CD8-positive, alpha-beta memory T cell (primary cell): ENCODE results near the gene AGBL4. TPM values are rescaled to one million over a fixed set of nuclear protein-coding genes. Genes with fewer than 3 reads are reported as not detected.
"Not testable (repeated sequence)": the region's sequence is repeated elsewhere in the genome, so short reads cannot be mapped to it uniquely, and the experiment has no call there.

ENCODE experiments used
- CTCF ChIA-PET: fragments of 350-600 bp; sonication (Branson Sonifier 250); formaldehyde crosslinking; loops from one replicate; lab custom pipeline; 2021; ENCODE audit warnings: antibody characterized with exemption; lab: Charles Lee
- POLR2A ChIA-PET: fragments of 350-600 bp; sonication (Branson Sonifier 250); formaldehyde crosslinking; loops from one replicate; lab custom pipeline; 2021; ENCODE audit warnings: antibody characterized with exemption; lab: Charles Lee
- DNase-seq, 5 donors: peaks; one replicate each; pipeline versions ENCODE4 v3.0.0 to v3.0.0-alpha.2; 2020 to 2022; ENCODE audit warnings: mixed read lengths in 1 of 5
- H3K27ac ChIP-seq: one replicate; pipeline ENCODE4 v1.7.0; 2013; ENCODE audit warnings: low read depth, mild to moderate bottlenecking, low read length, moderate library complexity
- H3K27me3 ChIP-seq: 2 replicates; pipeline ENCODE4 v1.7.0; 2013; ENCODE audit warnings: low read length, mild to moderate bottlenecking; ENCODE audit not compliant: insufficient read depth, poor library complexity, severe bottlenecking
- H3K36me3 ChIP-seq: 2 replicates; pipeline ENCODE4 v1.7.0; 2013; ENCODE audit warnings: mild to moderate bottlenecking, low read length, moderate library complexity; ENCODE audit not compliant: insufficient read depth
- H3K4me1 ChIP-seq: 2 replicates; pipeline ENCODE4 v1.7.0; 2013; ENCODE audit warnings: mild to moderate bottlenecking, low read length, moderate library complexity; ENCODE audit not compliant: insufficient read depth
- H3K4me3 ChIP-seq: 2 replicates; pipeline ENCODE4 v1.7.0; 2013; ENCODE audit warnings: mild to moderate bottlenecking, low read length
- H3K9me3 ChIP-seq: 2 replicates; pipeline ENCODE4 v1.7.0; 2013; ENCODE audit warnings: mild to moderate bottlenecking, low read length
- H3K27ac Mint-ChIP-seq, 8 donors: one replicate each; pipeline ENCODE4 v1.8.0; 2020 to 2021; ENCODE audit warnings: mixed read lengths in 8 of 8, mild to moderate bottlenecking in 6 of 8, inconsistent platforms in 3 of 8, moderate library complexity in 3 of 8
- H3K27me3 Mint-ChIP-seq, 2 donors: one replicate each; pipeline ENCODE4 v1.8.0; 2020 to 2021; ENCODE audit warnings: mixed read lengths in 2 of 2, mild to moderate bottlenecking in 1 of 2, moderate library complexity in 1 of 2
- H3K36me3 Mint-ChIP-seq, 3 donors: one replicate each; pipeline ENCODE4 v1.8.0; 2020 to 2021; ENCODE audit warnings: mixed read lengths in 3 of 3, inconsistent platforms in 1 of 3, mild to moderate bottlenecking in 1 of 3
- H3K4me1 Mint-ChIP-seq, 3 donors: one replicate each; pipeline ENCODE4 v1.8.0; 2020 to 2021; ENCODE audit warnings: mixed read lengths in 3 of 3, inconsistent platforms in 1 of 3, mild to moderate bottlenecking in 1 of 3
- H3K4me3 Mint-ChIP-seq, 7 donors: one replicate each; pipeline ENCODE4 v1.8.0; 2020 to 2021; ENCODE audit warnings: mixed read lengths in 7 of 7, mild to moderate bottlenecking in 6 of 7, moderate library complexity in 4 of 7, inconsistent platforms in 2 of 7
- H3K9me3 Mint-ChIP-seq, 5 donors: one replicate each; pipeline ENCODE4 v1.8.0; 2020 to 2022; ENCODE audit warnings: mixed read lengths in 5 of 5, mild to moderate bottlenecking in 3 of 5, moderate library complexity in 2 of 5, inconsistent platforms in 1 of 5
- polyA plus RNA-seq: library from polyadenylated mRNA; unstranded; fragments of 300-500 nt; fragmentation: Illumina TruSeq; gene quantifications from one replicate; pipeline ENCODE4 v1.2.3, GENCODE V29; 2021
- total RNA-seq, 2 experiments: library from RNA; stranded (reverse); gene quantifications; one replicate each; pipeline ENCODE4 v1.2.3, GENCODE V29; 2021

Gene AGBL4
- total and polyA plus RNA-seq, 3 experiments from 2014 or later, result 0.22 TPM; not detected in 2

- no peaks in the 10 kb centered on the region for H3K9me3 ChIP-seq
- H3K27me3 ChIP-seq, result no peaks in the 10 kb centered on the region
- Mint-ChIP-seq H3K27ac (no peak overlapping the region), H3K4me1 (no peaks in the 10 kb centered on the region), H3K4me3 (no peak overlapping the region), H3K9me3 (peaks cover 0 to 6% (median 0%) of the 10 kb centered on the region in 5 donors), H3K36me3 (no peaks in the 10 kb centered on the region), H3K27me3 (peaks cover 0 to 2% of the 10 kb centered on the region in 2 donors)
- ChIA-PET CTCF (no interaction called here), POLR2A (no interaction called here)
- no peak overlapping the region for H3K27ac ChIP-seq
- H3K4me3 ChIP-seq, result no peak overlapping the region
- H3K36me3 ChIP-seq, result no peaks in the 10 kb centered on the region
- DNase-seq, result no peak
- H3K4me1 ChIP-seq, result no peaks in the 10 kb centered on the region
Observed at GRCh38 chr1:49036700-49037099, 987.1 kb downstream of the AGBL4 start.

GRCh38 chr1:49028396-49028795 lies 995.4 kb downstream of the AGBL4 start:
- no peak for DNase-seq
- no peak overlapping the region for H3K4me3 ChIP-seq
- Mint-ChIP-seq H3K9me3 (peaks cover 6 to 21% (median 10%) of the 10 kb centered on the region in 5 donors), H3K4me3 (no peak overlapping the region), H3K27me3 (no peaks in the 10 kb centered on the region), H3K36me3 (no peaks in the 10 kb centered on the region), H3K4me1 (no peaks in the 10 kb centered on the region), H3K27ac (no peak overlapping the region)
- no peaks in the 10 kb centered on the region for H3K27me3 ChIP-seq
- H3K36me3 ChIP-seq, result no peaks in the 10 kb centered on the region
- no peaks in the 10 kb centered on the region for H3K4me1 ChIP-seq
- ChIA-PET CTCF (interaction anchor here (0.7 kb wide), 1 partner anchor 14 kb away, joined by 3 read pairs; no protein-coding TSS in a partner anchor), POLR2A (no interaction called here)
- no peak overlapping the region for H3K27ac ChIP-seq
- H3K9me3 ChIP-seq, result no peaks in the 10 kb centered on the region

DNA sequence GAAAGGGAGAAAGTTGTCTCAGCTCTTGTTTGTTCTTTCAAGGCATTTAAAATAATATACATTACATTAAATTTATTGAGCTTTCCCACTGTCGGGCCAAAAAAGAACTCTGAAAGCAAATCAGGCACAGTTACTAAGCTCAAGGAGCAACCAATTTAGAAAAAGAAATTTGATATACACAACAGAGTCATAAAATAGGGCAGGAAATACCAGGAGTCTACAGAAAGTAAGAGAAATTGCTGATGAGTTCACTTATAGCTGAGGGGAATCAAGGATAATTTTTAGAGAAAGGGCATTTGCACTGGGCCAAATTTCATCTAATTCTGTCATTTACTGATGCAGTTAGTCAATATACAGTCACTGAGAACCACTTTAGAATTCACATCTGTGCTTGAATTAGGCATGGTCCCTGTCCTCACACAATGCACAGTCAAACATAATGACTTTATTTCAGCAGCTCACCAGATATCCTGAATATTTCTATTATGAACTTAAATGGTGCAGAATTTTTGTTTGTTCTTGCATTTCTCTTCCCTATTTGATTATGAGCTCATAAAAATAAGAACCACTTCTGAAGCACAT lies 997.4 kb downstream of the AGBL4 start:
- no peak for DNase-seq
- Histone ChIP-seq H3K4me1 (no peaks in the 10 kb centered on the region), H3K27me3 (no peaks in the 10 kb centered on the region), H3K4me3 (no peak overlapping the region), H3K9me3 (no peaks in the 10 kb centered on the region), H3K36me3 (no peaks in the 10 kb centered on the region), H3K27ac (no peak overlapping the region)
- Mint-ChIP-seq H3K36me3 (no peaks in the 10 kb centered on the region), H3K27ac (no peak overlapping the region), H3K4me3 (no peak overlapping the region), H3K27me3 (no peaks in the 10 kb centered on the region), H3K4me1 (no peaks in the 10 kb centered on the region), H3K9me3 (peaks cover 6 to 21% (median 10%) of the 10 kb centered on the region in 5 donors)
- ChIA-PET CTCF (no interaction called here), POLR2A (no interaction called here)

- Histone ChIP-seq H3K4me3 (no peak overlapping the region), H3K4me1 (no peaks in the 10 kb centered on the region), H3K27me3 (no peaks in the 10 kb centered on the region), H3K9me3 (no peaks in the 10 kb centered on the region), H3K27ac (no peak overlapping the region), H3K36me3 (no peaks in the 10 kb centered on the region)
- Mint-ChIP-seq H3K4me3 (no peak overlapping the region), H3K9me3 (peaks cover 0 to 3% (median 0%) of the 10 kb centered on the region in 5 donors), H3K4me1 (no peaks in the 10 kb centered on the region), H3K27ac (no peak overlapping the region), H3K27me3 (no peaks in the 10 kb centered on the region), H3K36me3 (no peaks in the 10 kb centered on the region)
- ChIA-PET CTCF (no interaction called here), POLR2A (no interaction called here)
- DNase-seq, result no peak
Observed at GRCh38 chr1:49016030-49016977, 1007.5 kb downstream of the AGBL4 start.

DNA sequence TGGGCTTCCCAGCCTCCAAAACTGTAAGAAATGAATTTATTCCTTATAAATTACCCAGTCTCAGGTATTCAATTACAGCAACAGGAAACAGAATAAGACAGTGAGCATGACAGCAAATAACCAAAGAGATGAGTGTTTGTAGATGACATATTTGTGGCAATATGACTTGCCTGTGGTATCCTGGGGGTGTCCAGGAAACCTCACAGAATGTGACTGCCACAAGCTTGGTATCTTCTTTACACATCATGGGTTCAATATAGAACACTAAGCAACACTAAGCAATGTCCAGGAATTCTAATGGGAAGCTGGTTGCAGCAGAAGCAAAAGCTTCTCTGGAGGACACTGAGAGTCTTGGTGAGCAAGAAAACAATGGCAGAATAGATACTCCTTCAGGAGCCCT lies 1010.7 kb downstream of the AGBL4 start:
- DNase-seq, result no peak
- Mint-ChIP-seq H3K4me3 (no peak overlapping the region), H3K27me3 (no peaks in the 10 kb centered on the region), H3K9me3 (peaks cover 0 to 3% (median 0%) of the 10 kb centered on the region in 5 donors), H3K36me3 (no peaks in the 10 kb centered on the region), H3K4me1 (no peaks in the 10 kb centered on the region), H3K27ac (no peak overlapping the region)
- ChIA-PET POLR2A (no interaction called here), CTCF (no interaction called here)
- no peak overlapping the region for H3K4me3 ChIP-seq
- no peak overlapping the region for H3K27ac ChIP-seq
- H3K36me3 ChIP-seq, result no peaks in the 10 kb centered on the region
- no peaks in the 10 kb centered on the region for H3K27me3 ChIP-seq
- H3K4me1 ChIP-seq, result no peaks in the 10 kb centered on the region
- no peaks in the 10 kb centered on the region for H3K9me3 ChIP-seq

GRCh38 chr1:49002981-49003380 lies 1020.8 kb downstream of the AGBL4 start:
- H3K27ac ChIP-seq, H3K4me1 ChIP-seq, POLR2A ChIA-PET, H3K4me1 Mint-ChIP-seq, H3K36me3 ChIP-seq, H3K27me3 ChIP-seq, H3K27me3 Mint-ChIP-seq, DNase-seq, H3K4me3 ChIP-seq, CTCF ChIA-PET, H3K27ac Mint-ChIP-seq, H3K4me3 Mint-ChIP-seq, H3K36me3 Mint-ChIP-seq, H3K9me3 ChIP-seq, H3K9me3 Mint-ChIP-seq: not testable (repeated sequence)

GRCh38 chr1:48999321-48999720 lies 1024.4 kb downstream of the AGBL4 start:
- ChIA-PET CTCF (no interaction called here), POLR2A (no interaction called here)
- H3K9me3 ChIP-seq, result no peaks in the 10 kb centered on the region
- no peak overlapping the region for H3K27ac ChIP-seq
- Mint-ChIP-seq H3K4me1 (no peaks in the 10 kb centered on the region), H3K9me3 (no peaks in the 10 kb centered on the region), H3K27me3 (no peaks in the 10 kb centered on the region), H3K4me3 (no peak overlapping the region), H3K27ac (no peak overlapping the region), H3K36me3 (no peaks in the 10 kb centered on the region)
- DNase-seq, result no peak
- H3K36me3 ChIP-seq, result no peaks in the 10 kb centered on the region
- no peaks in the 10 kb centered on the region for H3K4me1 ChIP-seq
- H3K4me3 ChIP-seq, result no peak overlapping the region
- no peaks in the 10 kb centered on the region for H3K27me3 ChIP-seq

- Mint-ChIP-seq H3K9me3 (peaks cover 5 to 17% (median 12%) of the 10 kb centered on the region in 5 donors), H3K36me3 (no peaks in the 10 kb centered on the region), H3K27ac (no peak overlapping the region), H3K4me1 (no peaks in the 10 kb centered on the region), H3K4me3 (no peak overlapping the region), H3K27me3 (peaks cover 1 to 4% of the 10 kb centered on the region in 2 donors)
- peaks cover 6% of the 10 kb centered on the region for H3K9me3 ChIP-seq
- no peaks in the 10 kb centered on the region for H3K36me3 ChIP-seq
- H3K4me1 ChIP-seq, result no peaks in the 10 kb centered on the region
- POLR2A ChIA-PET, result no interaction called here
- CTCF ChIA-PET, result no interaction called here
- no peak overlapping the region for H3K4me3 ChIP-seq
- H3K27me3 ChIP-seq, result no peaks in the 10 kb centered on the region
- no peak overlapping the region for H3K27ac ChIP-seq
- no peak for DNase-seq
Observed at GRCh38 chr1:48996311-48996710, 1027.4 kb downstream of the AGBL4 start.
